Ovary (tissue), 3 donors: ENCODE results near the gene GRID2.

Experiments used
- POLR2A ChIP-seq: fragments of 450-650 bp; IDR thresholded peaks from one replicate; pipeline ENCODE4 v1.6.1; 2017; ENCODE audit warnings: antibody characterized with exemption, mild to moderate bottlenecking, moderate library complexity
- TF ChIP-seq, protein P1 (sequence below), 3 donors: fragments of 450-650 bp in 2 of 3; fragments of 200-600 bp in 1 of 3; IDR thresholded peaks; one replicate each; pipeline versions ENCODE4 v1.5.1 to v1.8.0; 2016 to 2022; ENCODE audit warnings: antibody characterized with exemption in 3 of 3, mild to moderate bottlenecking in 1 of 3
- donor health status: DM: no; HTN: no; CAD: no.

DNA sequence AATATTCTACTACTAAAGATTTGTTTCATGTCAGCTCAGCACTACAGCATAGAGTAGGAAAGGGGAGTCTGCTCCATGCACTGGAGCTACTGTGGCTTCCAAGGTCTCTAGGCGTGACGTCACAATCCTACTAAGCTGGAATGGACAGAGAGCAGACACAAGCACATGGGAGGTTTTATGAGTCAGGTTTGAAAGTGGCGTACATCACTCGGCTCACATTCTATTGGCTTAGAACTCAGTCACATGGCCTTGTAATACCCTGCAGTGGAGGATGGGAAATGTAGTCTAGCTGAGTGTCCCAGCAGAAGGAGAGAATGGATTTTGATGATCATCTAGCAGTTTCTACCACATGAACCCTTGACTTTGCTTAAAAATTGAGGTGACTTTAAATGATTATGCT, 899.9 kb downstream of the GRID2 start:
- TF ChIP-seq, protein P1, sequence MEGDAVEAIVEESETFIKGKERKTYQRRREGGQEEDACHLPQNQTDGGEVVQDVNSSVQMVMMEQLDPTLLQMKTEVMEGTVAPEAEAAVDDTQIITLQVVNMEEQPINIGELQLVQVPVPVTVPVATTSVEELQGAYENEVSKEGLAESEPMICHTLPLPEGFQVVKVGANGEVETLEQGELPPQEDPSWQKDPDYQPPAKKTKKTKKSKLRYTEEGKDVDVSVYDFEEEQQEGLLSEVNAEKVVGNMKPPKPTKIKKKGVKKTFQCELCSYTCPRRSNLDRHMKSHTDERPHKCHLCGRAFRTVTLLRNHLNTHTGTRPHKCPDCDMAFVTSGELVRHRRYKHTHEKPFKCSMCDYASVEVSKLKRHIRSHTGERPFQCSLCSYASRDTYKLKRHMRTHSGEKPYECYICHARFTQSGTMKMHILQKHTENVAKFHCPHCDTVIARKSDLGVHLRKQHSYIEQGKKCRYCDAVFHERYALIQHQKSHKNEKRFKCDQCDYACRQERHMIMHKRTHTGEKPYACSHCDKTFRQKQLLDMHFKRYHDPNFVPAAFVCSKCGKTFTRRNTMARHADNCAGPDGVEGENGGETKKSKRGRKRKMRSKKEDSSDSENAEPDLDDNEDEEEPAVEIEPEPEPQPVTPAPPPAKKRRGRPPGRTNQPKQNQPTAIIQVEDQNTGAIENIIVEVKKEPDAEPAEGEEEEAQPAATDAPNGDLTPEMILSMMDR (IDR thresholded peaks at IDR 0.05) = no peak
- TF ChIP-seq POLR2A = no peak
